Stomach (tissue), 4 donors: ENCODE data around the gene ZNF431.

Experiments
- EP300 ChIP-seq: sonication (generic); formaldehyde crosslinking; IDR thresholded peaks from one replicate; pipeline ENCODE4 v1.6.1; 2017; ENCODE audit warnings: antibody characterized with exemption
- POLR2A ChIP-seq, 4 donors: fragments of 450-650 bp; IDR thresholded peaks; one replicate each; pipeline ENCODE4 v1.6.1; 2016; ENCODE audit warnings: antibody characterized with exemption in 4 of 4, control low read depth in 2 of 4, mild to moderate bottlenecking in 1 of 4, moderate library complexity in 1 of 4
- TF ChIP-seq, protein P1 (sequence below), 7 experiments: fragments of 450-650 bp in 4 of 7; fragments of 200-600 bp in 3 of 7; sonication (generic) in 3 of 7; IDR thresholded peaks; one replicate each; pipeline ENCODE4 v1.5.1; 2016 to 2019; ENCODE audit warnings: antibody characterized with exemption in 7 of 7, control low read depth in 2 of 7, mild to moderate bottlenecking in 1 of 7

- TF ChIP-seq, protein P1, sequence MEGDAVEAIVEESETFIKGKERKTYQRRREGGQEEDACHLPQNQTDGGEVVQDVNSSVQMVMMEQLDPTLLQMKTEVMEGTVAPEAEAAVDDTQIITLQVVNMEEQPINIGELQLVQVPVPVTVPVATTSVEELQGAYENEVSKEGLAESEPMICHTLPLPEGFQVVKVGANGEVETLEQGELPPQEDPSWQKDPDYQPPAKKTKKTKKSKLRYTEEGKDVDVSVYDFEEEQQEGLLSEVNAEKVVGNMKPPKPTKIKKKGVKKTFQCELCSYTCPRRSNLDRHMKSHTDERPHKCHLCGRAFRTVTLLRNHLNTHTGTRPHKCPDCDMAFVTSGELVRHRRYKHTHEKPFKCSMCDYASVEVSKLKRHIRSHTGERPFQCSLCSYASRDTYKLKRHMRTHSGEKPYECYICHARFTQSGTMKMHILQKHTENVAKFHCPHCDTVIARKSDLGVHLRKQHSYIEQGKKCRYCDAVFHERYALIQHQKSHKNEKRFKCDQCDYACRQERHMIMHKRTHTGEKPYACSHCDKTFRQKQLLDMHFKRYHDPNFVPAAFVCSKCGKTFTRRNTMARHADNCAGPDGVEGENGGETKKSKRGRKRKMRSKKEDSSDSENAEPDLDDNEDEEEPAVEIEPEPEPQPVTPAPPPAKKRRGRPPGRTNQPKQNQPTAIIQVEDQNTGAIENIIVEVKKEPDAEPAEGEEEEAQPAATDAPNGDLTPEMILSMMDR (IDR thresholded peaks at IDR 0.05), result no peak
- TF ChIP-seq POLR2A (IDR thresholded peaks at IDR 0.05) (no peak), EP300 (no peak)
These were observed 24.6 kb upstream of the ZNF431 start for GRCh38 chr19:21117041-21117907.
